Gastrocnemius medialis (tissue), 4 donors: ENCODE data around the gene ZSCAN12.

Experiments
- POLR2A ChIP-seq, 2 donors: fragments of 450-650 bp; IDR thresholded peaks; one replicate each; pipeline ENCODE4 v1.6.1; 2017; ENCODE audit warnings: antibody characterized with exemption in 2 of 2, mild to moderate bottlenecking in 2 of 2, moderate library complexity in 2 of 2
- TF ChIP-seq, protein P1 (sequence below), 5 experiments: fragments of 450-650 bp in 3 of 5; fragments of 200-600 bp in 2 of 5; sonication (generic) in 2 of 5; IDR thresholded peaks in 4 of 5; conservative IDR thresholded peaks in 1 of 5; 1 replicate in 4 of 5; 2 replicates in 1 of 5; pipeline ENCODE4 v1.5.1; 2016 to 2019; ENCODE audit warnings: antibody characterized with exemption in 5 of 5, mild to moderate bottlenecking in 3 of 5, moderate library complexity in 3 of 5

DNA sequence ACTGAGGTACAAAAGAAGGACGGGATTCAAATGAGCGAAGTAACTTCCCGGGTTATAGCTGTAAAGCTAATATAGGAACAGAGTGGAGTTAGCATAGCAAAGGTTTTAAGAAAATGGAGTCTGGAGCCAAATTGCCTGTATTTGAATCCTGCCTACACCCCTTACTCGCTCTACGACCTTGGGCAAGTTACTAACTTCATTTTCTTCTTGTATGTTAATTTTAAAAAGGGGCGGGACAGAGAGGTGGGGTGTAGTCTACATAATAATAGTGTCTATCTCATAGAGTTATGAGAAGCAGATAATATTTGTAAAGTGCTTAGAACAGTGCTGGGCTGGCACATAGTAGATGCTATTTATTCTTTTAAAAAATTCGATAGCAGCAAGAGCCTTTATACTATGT is 43.0 kb upstream of the ZSCAN12 start:
- TF ChIP-seq, protein P1, sequence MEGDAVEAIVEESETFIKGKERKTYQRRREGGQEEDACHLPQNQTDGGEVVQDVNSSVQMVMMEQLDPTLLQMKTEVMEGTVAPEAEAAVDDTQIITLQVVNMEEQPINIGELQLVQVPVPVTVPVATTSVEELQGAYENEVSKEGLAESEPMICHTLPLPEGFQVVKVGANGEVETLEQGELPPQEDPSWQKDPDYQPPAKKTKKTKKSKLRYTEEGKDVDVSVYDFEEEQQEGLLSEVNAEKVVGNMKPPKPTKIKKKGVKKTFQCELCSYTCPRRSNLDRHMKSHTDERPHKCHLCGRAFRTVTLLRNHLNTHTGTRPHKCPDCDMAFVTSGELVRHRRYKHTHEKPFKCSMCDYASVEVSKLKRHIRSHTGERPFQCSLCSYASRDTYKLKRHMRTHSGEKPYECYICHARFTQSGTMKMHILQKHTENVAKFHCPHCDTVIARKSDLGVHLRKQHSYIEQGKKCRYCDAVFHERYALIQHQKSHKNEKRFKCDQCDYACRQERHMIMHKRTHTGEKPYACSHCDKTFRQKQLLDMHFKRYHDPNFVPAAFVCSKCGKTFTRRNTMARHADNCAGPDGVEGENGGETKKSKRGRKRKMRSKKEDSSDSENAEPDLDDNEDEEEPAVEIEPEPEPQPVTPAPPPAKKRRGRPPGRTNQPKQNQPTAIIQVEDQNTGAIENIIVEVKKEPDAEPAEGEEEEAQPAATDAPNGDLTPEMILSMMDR (IDR thresholded peaks at IDR 0.05 in 4 of 5, conservative IDR thresholded peaks at IDR 0.05 in 1 of 5): no peak
- TF ChIP-seq POLR2A (IDR thresholded peaks at IDR 0.05): no peak
